ENCODE measurements around the gene SH3D19. TPM values are rescaled to one million over a fixed set of nuclear protein-coding genes. Genes with fewer than 3 reads are reported as not detected.
A peak's percentile ranks its signal among the peaks of the same experiment; 100 is the strongest.

SH3D19 gene
- total RNA-seq, 2 donors from 2014 or later, result 107 to 118 TPM

GRCh38 chr4:151319490-151319889 lies 5.9 kb downstream of the SH3D19 start:
- Histone ChIP-seq H3K4me1 (peaks cover 0 to 75% of the 10 kb centered on the region in 2 donors), H3K27ac (peak overlapping the region in 1 of 2 donors; percentile 21), H3K27me3 (no peaks in the 10 kb centered on the region), H3K9me3 (no peaks in the 10 kb centered on the region), H3K36me3 (no peaks in the 10 kb centered on the region), H3K4me3 (no peak overlapping the region)
- no peak for DNase-seq (ENCODE audit: low spot score)
- TF ChIP-seq CTCF (IDR thresholded peaks at IDR 0.05), result no peak

- peaks cover 0 to 76% of the 10 kb centered on the region in 2 donors for H3K4me1 ChIP-seq
- no peak overlapping the region for H3K4me3 ChIP-seq
- no peaks in the 10 kb centered on the region for H3K9me3 ChIP-seq
- no peak for DNase-seq (ENCODE audit: low spot score)
- no peaks in the 10 kb centered on the region for H3K27me3 ChIP-seq
- H3K27ac ChIP-seq, result no peak overlapping the region
- no peak for TF ChIP-seq CTCF (IDR thresholded peaks at IDR 0.05)
- H3K36me3 ChIP-seq, result no peaks in the 10 kb centered on the region
Measured at GRCh38 chr4:151318307-151319006, 6.9 kb downstream of the SH3D19 start.

GRCh38 chr4:151316645-151317044 lies 8.8 kb downstream of the SH3D19 start:
- DNase-seq (ENCODE audit: low spot score), result no peak
- no peak for TF ChIP-seq CTCF (IDR thresholded peaks at IDR 0.05)
- peaks cover 0 to 65% of the 10 kb centered on the region in 2 donors for H3K4me1 ChIP-seq
- no peaks in the 10 kb centered on the region for H3K36me3 ChIP-seq
- H3K9me3 ChIP-seq, result no peaks in the 10 kb centered on the region
- no peaks in the 10 kb centered on the region for H3K27me3 ChIP-seq
- no peak overlapping the region for H3K4me3 ChIP-seq
- H3K27ac ChIP-seq, result peak overlapping the region; percentile 72 to 93

GRCh38 chr4:151315212-151315886 lies 10.1 kb downstream of the SH3D19 start:
- peaks cover 0 to 55% of the 10 kb centered on the region in 2 donors for H3K4me1 ChIP-seq
- no peak for TF ChIP-seq CTCF (IDR thresholded peaks at IDR 0.05)
- H3K27me3 ChIP-seq, result no peaks in the 10 kb centered on the region
- H3K36me3 ChIP-seq, result no peaks in the 10 kb centered on the region
- H3K27ac ChIP-seq, result peak overlapping the region; percentile 72 to 93
- no peaks in the 10 kb centered on the region for H3K9me3 ChIP-seq
- H3K4me3 ChIP-seq, result no peak overlapping the region
- DNase-seq (ENCODE audit: low spot score), result no peak

GRCh38 chr4:151314479-151314878 lies 10.9 kb downstream of the SH3D19 start:
- DNase-seq (ENCODE audit: low spot score), result no peak
- H3K4me1 ChIP-seq, result peaks cover 0 to 55% of the 10 kb centered on the region in 2 donors

More at GRCh38 chr4:151314479-151314878, 10.9 kb downstream of the SH3D19 start:
- H3K36me3 ChIP-seq, result no peaks in the 10 kb centered on the region
- H3K9me3 ChIP-seq, result no peaks in the 10 kb centered on the region
- TF ChIP-seq CTCF (IDR thresholded peaks at IDR 0.05), result no peak
- peak overlapping the region; percentile 72 to 93 for H3K27ac ChIP-seq
- H3K4me3 ChIP-seq, result no peak overlapping the region
- H3K27me3 ChIP-seq, result no peaks in the 10 kb centered on the region

All from right atrium auricular region (tissue), 2 donors.